Measurements from ENCODE around the gene BICDL2.

- TF ChIP-seq CTCF (conservative IDR thresholded peaks at IDR 0.05; ENCODE audit: low read depth, low read length) (no peak), ELK1 (IDR thresholded peaks at IDR 0.05; ENCODE audit: borderline replicate concordance, low read depth, low read length) (no peak), BHLHE40 (IDR thresholded peaks at IDR 0.05; ENCODE audit: low read depth, low read length) (no peak), POLR2A (IDR thresholded peaks at IDR 0.05; ENCODE audit: low read depth, low read length) (no peak), FOS (IDR thresholded peaks at IDR 0.05; ENCODE audit: low read depth, low read length) (no peak), RAD21 (IDR thresholded peaks at IDR 0.05; ENCODE audit: low read length) (no peak), MXI1 (IDR thresholded peaks at IDR 0.05; ENCODE audit: borderline replicate concordance, low read depth, low read length) (no peak), RFX5 (IDR thresholded peaks at IDR 0.05; ENCODE audit: low read depth, low read length) (no peak), SMC3 (IDR thresholded peaks at IDR 0.05; ENCODE audit: low read depth, low read length) (no peak), CHD1 (IDR thresholded peaks at IDR 0.05; ENCODE audit: low read depth, low read length) (no peak), USF2 (IDR thresholded peaks at IDR 0.05; ENCODE audit: low read depth, low read length) (no peak), MAZ (IDR thresholded peaks at IDR 0.05; ENCODE audit: borderline replicate concordance, low read depth, low read length) (no peak), CEBPB (IDR thresholded peaks at IDR 0.05; ENCODE audit: low read depth, low read length) (no peak)
These were observed 28.1 kb downstream of the BICDL2 start for GRCh38 chr16:3008690-3009037.

Measured in IMR-90 (cell line).